BE2C (cell line): ENCODE data around the gene IMPA2.
A peak's percentile ranks its signal among the peaks of the same experiment; 100 is the strongest.

ENCODE experiments used
- DNase-seq: peaks from one replicate; pipeline ENCODE4 v3.0.0-alpha.2; 2020
- H3K27me3 ChIP-seq: fragments of 250-450 bp; sonication (Bioruptor Pico); 2 replicates; pipeline ENCODE4 v1.5.1; 2020; ENCODE audit warnings: mild to moderate bottlenecking
- H3K36me3 ChIP-seq: fragments of 250-450 bp; sonication (Bioruptor Pico); 2 replicates; pipeline ENCODE4 v1.5.1; 2020; ENCODE audit warnings: mild to moderate bottlenecking
- H3K4me1 ChIP-seq: fragments of 250-450 bp; sonication (Bioruptor Pico); 2 replicates; pipeline ENCODE4 v1.5.1; 2020
- H3K4me3 ChIP-seq: 2 replicates; pipeline ENCODE4 v1.5.1; 2011; ENCODE audit warnings: low read depth, low read length
- H3K9me3 ChIP-seq: fragments of 250-450 bp; sonication (Bioruptor Pico); 2 replicates; pipeline ENCODE4 v1.5.1; 2020
- TF ChIP-seq, protein P1 (sequence below): IDR thresholded peaks from 2 replicates; pipeline ENCODE4 v1.5.1; 2012; ENCODE audit warnings: mild to moderate bottlenecking, low read depth, low read length

The IMPA2 gene

DNA sequence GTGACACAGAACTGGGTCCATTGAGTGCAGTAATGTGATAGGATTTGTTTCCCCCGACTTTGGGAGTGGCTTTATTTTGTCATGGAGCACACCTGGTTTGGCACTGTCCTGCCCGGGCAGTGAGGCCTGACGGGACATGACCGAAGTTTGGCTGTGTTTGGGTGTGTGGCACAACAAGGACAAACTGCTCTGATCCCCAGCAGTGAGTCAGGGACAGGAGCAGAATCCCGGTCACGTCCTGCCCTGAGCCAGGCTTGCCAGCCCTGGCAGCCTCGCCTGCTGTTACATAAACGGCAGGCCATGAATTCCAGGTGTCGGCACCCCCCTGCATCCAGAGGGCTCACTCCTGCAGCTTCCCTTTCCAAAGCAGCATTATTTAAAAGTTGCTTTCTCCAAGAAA is 45.7 kb downstream of the IMPA2 start:
- no peaks in the 10 kb centered on the region for H3K27me3 ChIP-seq
- no peak for DNase-seq
- no peaks in the 10 kb centered on the region; the same call in 1 of the 2 replicates for H3K4me1 ChIP-seq
- no peak overlapping the region for H3K4me3 ChIP-seq
- H3K9me3 ChIP-seq: no peaks in the 10 kb centered on the region
- TF ChIP-seq, protein P1, sequence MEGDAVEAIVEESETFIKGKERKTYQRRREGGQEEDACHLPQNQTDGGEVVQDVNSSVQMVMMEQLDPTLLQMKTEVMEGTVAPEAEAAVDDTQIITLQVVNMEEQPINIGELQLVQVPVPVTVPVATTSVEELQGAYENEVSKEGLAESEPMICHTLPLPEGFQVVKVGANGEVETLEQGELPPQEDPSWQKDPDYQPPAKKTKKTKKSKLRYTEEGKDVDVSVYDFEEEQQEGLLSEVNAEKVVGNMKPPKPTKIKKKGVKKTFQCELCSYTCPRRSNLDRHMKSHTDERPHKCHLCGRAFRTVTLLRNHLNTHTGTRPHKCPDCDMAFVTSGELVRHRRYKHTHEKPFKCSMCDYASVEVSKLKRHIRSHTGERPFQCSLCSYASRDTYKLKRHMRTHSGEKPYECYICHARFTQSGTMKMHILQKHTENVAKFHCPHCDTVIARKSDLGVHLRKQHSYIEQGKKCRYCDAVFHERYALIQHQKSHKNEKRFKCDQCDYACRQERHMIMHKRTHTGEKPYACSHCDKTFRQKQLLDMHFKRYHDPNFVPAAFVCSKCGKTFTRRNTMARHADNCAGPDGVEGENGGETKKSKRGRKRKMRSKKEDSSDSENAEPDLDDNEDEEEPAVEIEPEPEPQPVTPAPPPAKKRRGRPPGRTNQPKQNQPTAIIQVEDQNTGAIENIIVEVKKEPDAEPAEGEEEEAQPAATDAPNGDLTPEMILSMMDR: no peak
- no peaks in the 10 kb centered on the region for H3K36me3 ChIP-seq

DNA sequence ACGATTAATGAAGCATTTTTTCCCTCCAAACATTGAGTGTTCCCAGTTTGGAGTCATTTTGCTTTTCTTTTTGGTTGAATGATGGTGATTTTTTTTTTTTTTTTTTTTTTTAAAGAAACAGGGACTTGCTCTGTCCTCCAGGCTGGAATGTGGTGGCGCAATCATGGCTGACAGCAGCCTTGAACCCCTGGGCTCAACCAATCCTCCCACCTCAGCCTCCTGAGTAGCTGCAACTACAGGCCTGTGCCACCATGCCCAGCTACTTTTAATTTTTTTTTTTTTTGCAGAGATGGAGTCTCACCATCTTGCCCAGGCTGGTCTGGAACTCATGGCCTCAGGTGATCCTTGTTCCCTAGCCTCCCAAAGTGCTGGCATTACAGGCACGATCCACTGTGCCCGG is 46.2 kb downstream of the IMPA2 start:
- DNase-seq: no peak
- Histone ChIP-seq H3K27me3 (no peaks in the 10 kb centered on the region), H3K4me1 (no peaks in the 10 kb centered on the region; the same call in 1 of the 2 replicates), H3K9me3 (no peaks in the 10 kb centered on the region), H3K36me3 (no peaks in the 10 kb centered on the region), H3K4me3 (no peak overlapping the region)
- TF ChIP-seq, protein P1: no peak

DNA sequence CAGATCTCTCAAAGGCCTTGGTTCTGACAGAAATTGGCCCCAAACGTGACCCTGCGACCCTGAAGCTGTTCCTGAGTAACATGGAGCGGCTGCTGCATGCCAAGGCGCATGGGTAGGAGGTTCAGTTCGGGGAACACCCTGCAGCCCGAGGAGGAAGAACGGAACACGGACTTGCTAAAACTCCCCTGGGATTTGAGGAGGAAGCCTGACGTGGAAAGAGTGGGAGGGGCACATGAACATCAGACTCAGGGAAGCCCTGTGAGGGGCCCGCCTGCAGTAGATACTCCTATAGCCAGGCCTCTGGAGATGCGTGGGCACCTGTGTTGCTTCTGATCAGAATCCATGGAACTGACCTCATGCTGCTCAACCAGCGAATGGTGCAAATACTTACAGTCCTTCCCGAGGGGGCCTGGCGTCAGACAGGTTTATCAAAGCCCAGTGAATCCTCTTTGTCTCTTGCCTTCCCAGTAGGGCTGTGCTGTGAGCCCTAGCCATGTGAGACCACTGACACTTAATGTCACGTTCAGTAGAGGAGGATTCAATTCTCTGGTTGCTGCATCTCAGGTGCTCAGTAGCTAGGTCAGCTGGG is 46.8 kb downstream of the IMPA2 start:
- no peaks in the 10 kb centered on the region for H3K27me3 ChIP-seq
- no peaks in the 10 kb centered on the region for H3K9me3 ChIP-seq
- H3K4me3 ChIP-seq: no peak overlapping the region
- DNase-seq: no peak
- TF ChIP-seq, protein P1: no peak
- H3K36me3 ChIP-seq: no peaks in the 10 kb centered on the region
- H3K4me1 ChIP-seq: no peaks in the 10 kb centered on the region; the same call in 1 of the 2 replicates

DNA sequence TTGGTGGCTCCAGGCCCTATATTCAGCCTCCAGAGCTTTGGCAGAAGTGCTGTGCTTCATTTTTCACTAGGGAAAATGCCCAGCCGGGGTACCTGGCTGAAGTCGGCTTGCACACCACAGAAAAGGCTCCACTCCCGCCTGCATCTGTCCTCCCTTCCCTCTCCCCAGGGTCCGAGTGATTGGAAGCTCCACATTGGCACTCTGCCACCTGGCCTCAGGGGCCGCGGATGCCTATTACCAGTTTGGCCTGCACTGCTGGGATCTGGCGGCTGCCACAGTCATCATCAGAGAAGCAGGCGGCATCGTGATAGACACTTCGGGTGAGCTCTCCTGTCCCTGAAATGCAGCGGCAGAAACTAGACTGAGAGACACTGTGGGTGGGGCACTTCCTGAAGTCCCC is 47.4 kb downstream of the IMPA2 start:
- TF ChIP-seq, protein P1: no peak
- Histone ChIP-seq H3K4me3 (no peak overlapping the region), H3K27me3 (no peaks in the 10 kb centered on the region), H3K36me3 (no peaks in the 10 kb centered on the region), H3K4me1 (no peaks in the 10 kb centered on the region; the same call in 1 of the 2 replicates), H3K9me3 (no peaks in the 10 kb centered on the region)
- DNase-seq: peak; percentile 79

DNA sequence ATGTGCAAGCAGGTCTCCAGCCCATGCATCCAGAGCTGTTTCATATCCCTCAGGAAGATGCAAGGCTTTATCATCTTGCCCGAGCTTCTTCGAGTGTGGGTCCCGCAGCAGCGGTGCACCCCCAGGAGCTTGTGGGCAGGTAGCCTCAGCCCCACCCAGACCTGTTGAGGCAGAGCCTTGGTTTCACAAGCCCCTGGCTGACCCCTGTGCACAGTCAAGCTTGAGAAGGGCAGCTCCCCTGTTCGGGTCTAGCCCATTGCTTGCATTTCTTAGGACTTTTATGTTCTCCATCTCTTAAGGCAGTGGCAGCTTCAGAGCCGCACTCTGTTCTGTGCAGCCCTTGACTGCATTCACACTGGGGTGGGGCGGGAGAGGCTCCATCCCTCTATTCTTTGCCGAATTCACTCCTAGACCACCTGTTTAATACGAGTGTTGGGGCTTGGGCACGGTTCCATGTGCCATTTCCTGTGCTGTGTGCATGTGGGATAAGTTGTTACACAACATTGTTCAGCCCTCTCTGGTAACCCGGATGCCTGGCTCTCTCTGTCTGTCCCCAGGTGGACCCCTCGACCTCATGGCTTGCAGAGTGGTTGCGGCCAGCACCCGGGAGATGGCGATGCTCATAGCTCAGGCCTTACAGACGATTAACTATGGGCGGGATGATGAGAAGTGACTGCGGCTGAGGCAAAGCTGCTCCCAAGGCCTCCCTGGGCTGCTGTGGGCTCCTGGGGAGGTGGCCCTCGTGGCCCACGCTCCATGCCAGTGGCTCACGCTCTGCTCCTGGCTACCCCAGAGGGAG is 48.7 kb downstream of the IMPA2 start:
- Histone ChIP-seq H3K27me3 (no peaks in the 10 kb centered on the region), H3K36me3 (no peaks in the 10 kb centered on the region), H3K4me3 (no peak overlapping the region), H3K4me1 (no peaks in the 10 kb centered on the region; the same call in 1 of the 2 replicates), H3K9me3 (no peaks in the 10 kb centered on the region)
- DNase-seq: no peak
- TF ChIP-seq, protein P1: no peak

DNA sequence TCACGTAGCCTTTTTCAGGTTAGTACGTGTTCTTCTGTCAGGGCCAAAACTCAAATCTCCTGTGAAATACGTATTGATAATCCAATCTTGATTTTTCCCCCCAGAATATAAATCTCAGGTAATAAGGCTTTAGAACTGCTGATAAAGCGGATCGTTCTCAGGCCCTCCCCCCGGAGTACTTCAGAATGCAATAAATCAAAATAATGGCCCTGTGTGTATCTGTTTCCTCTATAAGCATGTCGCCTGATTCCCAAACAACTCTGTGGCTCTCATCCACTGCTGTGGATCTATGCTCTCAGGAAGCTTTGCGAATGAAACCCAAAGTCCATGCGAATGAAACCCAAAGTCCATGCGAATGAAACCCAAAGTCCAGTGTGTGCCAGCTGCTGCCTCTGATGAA is 49.4 kb downstream of the IMPA2 start:
- no peak overlapping the region for H3K4me3 ChIP-seq
- H3K4me1 ChIP-seq: no peaks in the 10 kb centered on the region; the same call in 1 of the 2 replicates
- no peaks in the 10 kb centered on the region for H3K9me3 ChIP-seq
- H3K27me3 ChIP-seq: no peaks in the 10 kb centered on the region
- TF ChIP-seq, protein P1: no peak
- no peak for DNase-seq
- no peaks in the 10 kb centered on the region for H3K36me3 ChIP-seq
